Effector memory CD8-positive, alpha-beta T cell (primary cell): ENCODE data around the gene GRK5.
"Not testable (repeated sequence)": the region's sequence is repeated elsewhere in the genome, so short reads cannot be mapped to it uniquely, and the experiment has no call there.

ENCODE experiments used
- ATAC-seq: fragments of 150-1000 bp; cut with Tn5 transposase; replicated peaks from 2 replicates; pipeline ENCODE4 v1.10.0; 2021; ENCODE audit warnings: mild to moderate bottlenecking, moderate library complexity
- DNase-seq, 3 experiments: peaks; one replicate each; pipeline ENCODE4 v3.0.0; 2021
- H3K27ac Mint-ChIP-seq, 2 donors: one replicate each; pipeline ENCODE4 v1.8.0; 2022; ENCODE audit warnings: mild to moderate bottlenecking in 2 of 2, mixed read lengths in 2 of 2, moderate library complexity in 2 of 2
- H3K27me3 Mint-ChIP-seq, 2 donors: one replicate each; pipeline ENCODE4 v1.8.0; 2022; ENCODE audit warnings: mixed read lengths in 2 of 2
- H3K36me3 Mint-ChIP-seq: one replicate; pipeline ENCODE4 v1.8.0; 2022; ENCODE audit warnings: mild to moderate bottlenecking, moderate library complexity, mixed read lengths; ENCODE audit not compliant: insufficient read depth
- H3K4me1 Mint-ChIP-seq, 2 donors: one replicate each; pipeline ENCODE4 v1.8.0; 2022; ENCODE audit warnings: low read depth in 2 of 2, mixed read lengths in 2 of 2
- H3K4me3 Mint-ChIP-seq, 2 donors: one replicate each; pipeline ENCODE4 v1.8.0; 2022; ENCODE audit warnings: mild to moderate bottlenecking in 2 of 2, mixed read lengths in 2 of 2, moderate library complexity in 2 of 2
- H3K9me3 Mint-ChIP-seq, 2 donors: one replicate each; pipeline ENCODE4 v1.8.0; 2022; ENCODE audit warnings: mixed read lengths in 2 of 2

The GRK5 gene

DNA sequence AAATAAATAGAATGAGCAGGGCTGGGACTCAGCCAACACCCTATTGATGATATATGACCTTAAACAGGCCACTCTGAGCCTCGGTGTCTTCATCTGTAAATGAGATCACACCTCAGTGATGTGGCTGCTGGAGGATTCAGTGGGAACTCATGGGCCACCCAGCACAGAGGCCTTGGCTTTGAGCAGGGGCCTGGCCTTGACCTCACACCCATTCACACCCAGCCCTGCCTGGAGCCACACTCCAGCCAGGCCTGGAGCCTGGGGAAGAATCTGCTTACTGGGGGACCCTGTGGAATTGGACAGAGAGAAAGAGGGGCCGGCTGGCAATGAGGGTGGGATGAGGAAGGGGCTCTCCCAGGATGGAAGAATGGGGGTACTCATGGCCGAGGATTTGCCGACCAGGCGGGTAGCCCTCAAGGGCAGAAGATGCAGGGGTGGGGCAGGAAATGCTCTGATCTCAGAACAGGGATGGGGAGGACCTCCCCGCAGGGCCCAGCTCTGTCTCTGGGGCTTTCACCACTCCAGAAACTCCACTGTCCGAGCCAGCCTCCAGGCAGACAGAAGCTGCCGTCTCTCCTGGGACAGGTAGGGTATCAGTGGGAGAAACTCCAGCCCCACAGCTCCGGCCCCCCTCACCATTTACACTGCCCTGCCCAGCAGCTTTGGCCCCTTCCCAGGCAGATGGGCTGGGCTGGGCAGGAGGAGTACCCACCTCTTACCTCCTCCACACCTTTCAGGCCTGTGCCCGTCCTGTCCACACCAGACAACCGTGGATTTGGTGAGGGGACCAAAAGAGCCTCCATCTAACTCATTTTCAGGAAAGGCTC, 253.2 kb downstream of the GRK5 start:
- no peak for ATAC-seq
- DNase-seq = no peak
- H3K27me3 Mint-ChIP-seq = peaks cover 8 to 18% of the 10 kb centered on the region in 2 donors
- H3K36me3 Mint-ChIP-seq = peaks cover 2% of the 10 kb centered on the region
- H3K4me3 Mint-ChIP-seq = no peak overlapping the region
- peaks cover 5 to 7% of the 10 kb centered on the region in 2 donors for H3K4me1 Mint-ChIP-seq
- peaks cover 0 to 7% of the 10 kb centered on the region in 2 donors for H3K9me3 Mint-ChIP-seq
- H3K27ac Mint-ChIP-seq = peak overlapping the region in 1 of 2 donors; percentile 49

DNA sequence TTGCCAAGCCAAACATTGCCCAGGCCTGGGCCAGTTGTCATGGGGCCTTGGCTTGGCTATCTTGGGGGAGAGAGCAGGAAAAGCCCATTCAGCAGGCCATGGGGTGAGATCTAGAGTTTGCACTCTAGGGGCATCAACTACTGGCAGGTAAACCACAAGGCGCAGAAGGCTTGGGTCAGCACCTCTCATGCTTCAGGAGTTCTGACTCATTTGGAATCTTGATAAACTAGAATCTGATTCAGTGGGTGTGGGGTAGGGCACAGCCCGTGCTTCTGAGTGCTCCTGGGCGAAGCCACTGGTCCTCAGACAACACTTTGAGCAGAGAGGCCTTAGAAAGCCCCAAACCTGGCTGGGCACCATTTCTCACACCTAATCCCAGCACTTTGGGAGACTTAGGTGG, 254.0 kb downstream of the GRK5 start:
- no peak overlapping the region for H3K4me3 Mint-ChIP-seq
- H3K27me3 Mint-ChIP-seq = peaks cover 8 to 18% of the 10 kb centered on the region in 2 donors
- peaks cover 0 to 7% of the 10 kb centered on the region in 2 donors for H3K9me3 Mint-ChIP-seq
- ATAC-seq = no peak
- no peak for DNase-seq
- H3K27ac Mint-ChIP-seq = peak overlapping the region in 1 of 2 donors; percentile 49
- H3K4me1 Mint-ChIP-seq = peaks cover 13 to 14% of the 10 kb centered on the region in 2 donors
- H3K36me3 Mint-ChIP-seq = peaks cover 2% of the 10 kb centered on the region

DNA sequence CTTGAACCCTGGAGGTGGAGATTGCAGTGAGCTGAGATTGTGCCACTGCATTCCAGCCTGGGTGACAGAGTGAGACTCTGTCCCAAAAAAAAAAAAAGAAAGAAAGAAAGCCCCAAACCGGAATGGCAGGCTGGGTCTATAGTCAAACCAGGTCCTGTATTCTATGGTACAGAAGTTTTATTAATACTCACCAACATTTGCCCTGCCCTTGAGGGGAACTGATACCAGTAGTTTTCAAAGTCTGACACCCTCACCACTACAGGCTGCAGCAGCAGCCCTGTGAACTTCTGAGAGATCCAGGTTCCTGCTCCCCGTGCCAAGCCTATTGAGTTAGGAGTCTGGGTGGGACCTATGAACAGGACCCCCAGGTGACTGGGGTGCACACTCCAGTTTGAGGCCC, 254.6 kb downstream of the GRK5 start:
- H3K4me1 Mint-ChIP-seq = peaks cover 19 to 20% of the 10 kb centered on the region in 2 donors
- H3K27ac Mint-ChIP-seq = no peak overlapping the region
- H3K27me3 Mint-ChIP-seq = peaks cover 8 to 18% of the 10 kb centered on the region in 2 donors
- DNase-seq (no peak), ATAC-seq (no peak)
- H3K9me3 Mint-ChIP-seq = peaks cover 0 to 7% of the 10 kb centered on the region in 2 donors
- no peak overlapping the region for H3K4me3 Mint-ChIP-seq
- peaks cover 2% of the 10 kb centered on the region for H3K36me3 Mint-ChIP-seq

DNA sequence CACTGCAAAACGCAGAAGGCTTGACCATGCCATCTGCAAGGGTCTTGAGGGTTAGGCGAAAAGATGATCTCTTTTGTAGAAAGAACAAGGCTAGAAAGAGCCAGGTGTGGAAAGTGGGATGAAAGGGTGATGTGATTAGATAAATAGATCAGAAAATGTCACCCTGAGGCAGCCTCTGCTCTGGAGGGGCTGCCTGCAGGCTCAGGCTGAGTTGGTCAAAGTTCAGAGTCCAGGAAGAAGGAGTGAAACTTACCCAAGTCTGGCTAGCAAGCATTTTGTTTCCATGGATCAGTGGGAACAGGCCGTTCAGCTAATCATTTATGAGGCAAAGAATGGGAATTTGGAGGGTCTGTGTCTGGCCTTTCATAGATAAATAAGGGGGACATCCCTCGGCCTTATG, 255.4 kb downstream of the GRK5 start:
- Mint-ChIP-seq H3K36me3 (peaks cover under 1% of the 10 kb centered on the region), H3K4me1 (peaks cover 21 to 22% of the 10 kb centered on the region in 2 donors), H3K27ac (no peak overlapping the region), H3K27me3 (peaks cover 8 to 18% of the 10 kb centered on the region in 2 donors), H3K9me3 (peaks cover 0 to 7% of the 10 kb centered on the region in 2 donors), H3K4me3 (no peak overlapping the region)
- no peak for DNase-seq
- no peak for ATAC-seq

- Mint-ChIP-seq H3K27me3 (peaks cover 8 to 18% of the 10 kb centered on the region in 2 donors), H3K4me1 (peaks cover 21 to 22% of the 10 kb centered on the region in 2 donors)
- H3K9me3 Mint-ChIP-seq, H3K4me3 Mint-ChIP-seq, H3K36me3 Mint-ChIP-seq, DNase-seq, ATAC-seq, H3K27ac Mint-ChIP-seq: not testable (repeated sequence)
Measured at GRCh38 chr10:119463195-119463594, 255.8 kb downstream of the GRK5 start.

DNA sequence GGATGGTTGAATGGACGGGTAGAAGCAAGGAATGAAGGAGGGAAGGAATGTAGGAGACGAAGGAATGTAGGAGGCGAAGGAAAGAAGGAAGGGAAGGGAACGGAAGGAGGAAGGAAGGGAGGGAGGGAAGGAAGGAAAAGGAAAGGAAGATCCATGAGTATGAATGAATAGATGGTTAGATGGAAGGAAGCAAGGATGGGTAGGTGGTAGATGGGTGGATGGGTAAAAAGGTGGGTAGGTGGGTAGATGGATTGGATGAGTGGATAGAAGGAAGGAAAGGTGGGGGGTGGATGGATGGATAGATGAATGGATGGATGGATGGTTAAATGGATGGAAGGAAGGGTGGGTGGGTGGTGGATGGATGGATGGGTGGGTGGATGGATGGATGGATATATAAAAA, 257.7 kb downstream of the GRK5 start:
- Mint-ChIP-seq H3K4me1 (peaks cover 21 to 22% of the 10 kb centered on the region in 2 donors), H3K27ac (no peak overlapping the region), H3K9me3 (peaks cover 0 to 7% of the 10 kb centered on the region in 2 donors), H3K36me3 (no peaks in the 10 kb centered on the region), H3K4me3 (no peak overlapping the region), H3K27me3 (peaks cover 8 to 18% of the 10 kb centered on the region in 2 donors)
- DNase-seq (no peak), ATAC-seq (no peak)

- ATAC-seq (no peak), DNase-seq (no peak)
- peaks cover 0 to 7% of the 10 kb centered on the region in 2 donors for H3K9me3 Mint-ChIP-seq
- H3K36me3 Mint-ChIP-seq = no peaks in the 10 kb centered on the region
- H3K4me3 Mint-ChIP-seq = peak overlapping the region; percentile 22 to 53
- H3K4me1 Mint-ChIP-seq = peaks cover 19% of the 10 kb centered on the region in 2 donors
- H3K27ac Mint-ChIP-seq = peak overlapping the region in 1 of 2 donors; percentile 79
- peaks cover 8 to 18% of the 10 kb centered on the region in 2 donors for H3K27me3 Mint-ChIP-seq
Measured at GRCh38 chr10:119466076-119466475, 258.7 kb downstream of the GRK5 start.

- DNase-seq = peak; percentile 20 to 42 (median 42)
- Mint-ChIP-seq H3K27ac (peak overlapping the region in 1 of 2 donors; percentile 79), H3K36me3 (no peaks in the 10 kb centered on the region), H3K27me3 (peaks cover 8 to 18% of the 10 kb centered on the region in 2 donors), H3K4me1 (peaks cover 19% of the 10 kb centered on the region in 2 donors), H3K9me3 (peaks cover 0 to 7% of the 10 kb centered on the region in 2 donors), H3K4me3 (peak overlapping the region; percentile 37 to 53)
- ATAC-seq = peak; percentile 98
Measured at GRCh38 chr10:119466655-119467054, 259.3 kb downstream of the GRK5 start.

- Mint-ChIP-seq H3K4me3 (no peak overlapping the region), H3K9me3 (no peaks in the 10 kb centered on the region), H3K4me1 (peaks cover 17 to 19% of the 10 kb centered on the region in 2 donors), H3K27me3 (no peaks in the 10 kb centered on the region), H3K27ac (no peak overlapping the region), H3K36me3 (no peaks in the 10 kb centered on the region)
- no peak for ATAC-seq
- no peak for DNase-seq
Measured at GRCh38 chr10:119468542-119469324, 261.4 kb downstream of the GRK5 start.

DNA sequence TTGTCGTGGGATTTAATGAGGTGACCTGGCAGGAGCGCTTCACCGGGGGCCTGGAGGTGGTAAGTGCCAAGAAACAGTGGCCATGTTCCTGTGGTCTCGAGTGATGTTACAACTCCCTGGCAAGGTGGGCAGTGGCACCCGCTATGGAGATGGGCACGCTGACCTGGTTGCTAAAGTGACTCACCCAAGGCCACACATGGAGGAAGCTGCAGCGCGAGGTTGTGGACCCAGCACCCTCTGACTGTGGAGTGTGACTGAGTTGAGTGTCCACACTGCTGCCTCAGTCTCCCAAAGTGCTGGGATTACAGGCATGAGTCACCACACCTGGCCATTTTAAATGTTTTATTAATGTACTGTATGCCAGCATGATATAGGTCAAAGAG, 261.9 kb downstream of the GRK5 start:
- no peaks in the 10 kb centered on the region for H3K36me3 Mint-ChIP-seq
- ATAC-seq = no peak
- H3K27ac Mint-ChIP-seq = no peak overlapping the region
- H3K4me1 Mint-ChIP-seq = peaks cover 17 to 19% of the 10 kb centered on the region in 2 donors
- no peak for DNase-seq
- H3K9me3 Mint-ChIP-seq = no peaks in the 10 kb centered on the region
- no peak overlapping the region for H3K4me3 Mint-ChIP-seq
- no peaks in the 10 kb centered on the region for H3K27me3 Mint-ChIP-seq

DNA sequence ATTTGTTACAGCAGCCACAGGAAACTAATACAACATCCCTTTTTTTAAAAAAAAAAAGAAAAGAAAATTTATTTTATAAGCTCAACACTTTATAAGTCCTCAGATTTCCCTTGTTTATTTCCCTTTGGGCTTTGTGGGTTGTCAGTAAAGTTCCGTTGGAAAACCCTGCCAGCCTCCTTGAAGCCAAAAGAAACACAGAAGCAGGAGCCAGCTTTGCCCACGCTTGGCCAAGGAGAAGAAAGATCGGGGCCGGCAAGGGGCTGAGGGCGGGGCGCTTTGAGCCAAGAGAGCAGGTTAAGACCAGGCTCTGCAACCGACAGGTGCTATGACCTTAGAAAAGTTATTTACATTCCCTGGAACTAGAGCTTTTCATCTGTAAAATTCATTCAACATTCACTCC, 262.5 kb downstream of the GRK5 start:
- no peak for ATAC-seq
- H3K27ac Mint-ChIP-seq = no peak overlapping the region
- H3K9me3 Mint-ChIP-seq = no peaks in the 10 kb centered on the region
- no peaks in the 10 kb centered on the region for H3K36me3 Mint-ChIP-seq
- no peaks in the 10 kb centered on the region for H3K27me3 Mint-ChIP-seq
- no peak overlapping the region for H3K4me3 Mint-ChIP-seq
- H3K4me1 Mint-ChIP-seq = peaks cover 17 to 19% of the 10 kb centered on the region in 2 donors
- DNase-seq = no peak

GRCh38 chr10:119470920-119471702, 263.7 kb downstream of the GRK5 start:
- Mint-ChIP-seq H3K36me3 (no peaks in the 10 kb centered on the region), H3K4me3 (no peak overlapping the region), H3K9me3 (no peaks in the 10 kb centered on the region), H3K4me1 (peaks cover 10% of the 10 kb centered on the region in 2 donors), H3K27me3 (no peaks in the 10 kb centered on the region), H3K27ac (no peak overlapping the region)
- no peak for DNase-seq
- no peak for ATAC-seq

GRCh38 chr10:119473771-119474170, 266.4 kb downstream of the GRK5 start:
- H3K27me3 Mint-ChIP-seq = no peaks in the 10 kb centered on the region
- H3K4me3 Mint-ChIP-seq = no peak overlapping the region
- ATAC-seq (no peak), DNase-seq (no peak)
- no peaks in the 10 kb centered on the region for H3K36me3 Mint-ChIP-seq
- H3K4me1 Mint-ChIP-seq = peaks cover 15 to 16% of the 10 kb centered on the region in 2 donors
- no peak overlapping the region for H3K27ac Mint-ChIP-seq
- H3K9me3 Mint-ChIP-seq = no peaks in the 10 kb centered on the region
